ENCODE measurements around the gene ITGAX. TPM values are rescaled to one million over a fixed set of nuclear protein-coding genes. Genes with fewer than 3 reads are reported as not detected.

Gene ITGAX
- total RNA-seq, 1 donor from 2014 or later = not detected

GRCh38 chr16:31325171-31325570 is 29.8 kb upstream of the ITGAX start:
- Mint-ChIP-seq H3K4me3 (ENCODE audit: unreplicated experiment) (no peak overlapping the region), H3K9me3 (ENCODE audit: unreplicated experiment) (peaks cover 8% of the 10 kb centered on the region), H3K27me3 (ENCODE audit: unreplicated experiment) (peaks cover 4% of the 10 kb centered on the region), H3K4me1 (ENCODE audit: unreplicated experiment) (no peaks in the 10 kb centered on the region), H3K36me3 (ENCODE audit: unreplicated experiment) (no peaks in the 10 kb centered on the region), H3K27ac (ENCODE audit: unreplicated experiment) (no peak overlapping the region)
- no peak for DNase-seq (ENCODE audit: extremely low spot score, unreplicated experiment)
- TF ChIP-seq CTCF (IDR thresholded peaks at IDR 0.05) = no peak

- Mint-ChIP-seq H3K4me3 (ENCODE audit: unreplicated experiment) (no peak overlapping the region), H3K9me3 (ENCODE audit: unreplicated experiment) (peaks cover 3% of the 10 kb centered on the region), H3K27ac (ENCODE audit: unreplicated experiment) (no peak overlapping the region), H3K27me3 (ENCODE audit: unreplicated experiment) (peaks cover 19% of the 10 kb centered on the region), H3K36me3 (ENCODE audit: unreplicated experiment) (no peaks in the 10 kb centered on the region), H3K4me1 (ENCODE audit: unreplicated experiment) (peaks cover 3% of the 10 kb centered on the region)
- peak; percentile 64 for DNase-seq (ENCODE audit: extremely low spot score, unreplicated experiment)
- no peak for TF ChIP-seq CTCF (IDR thresholded peaks at IDR 0.05)
Measured at GRCh38 chr16:31327646-31328225, 27.2 kb upstream of the ITGAX start.

GRCh38 chr16:31328322-31329052 is 26.5 kb upstream of the ITGAX start:
- Mint-ChIP-seq H3K9me3 (ENCODE audit: unreplicated experiment) (no peaks in the 10 kb centered on the region), H3K4me1 (ENCODE audit: unreplicated experiment) (peaks cover 3% of the 10 kb centered on the region), H3K27ac (ENCODE audit: unreplicated experiment) (no peak overlapping the region), H3K36me3 (ENCODE audit: unreplicated experiment) (no peaks in the 10 kb centered on the region), H3K27me3 (ENCODE audit: unreplicated experiment) (peaks cover 19% of the 10 kb centered on the region), H3K4me3 (ENCODE audit: unreplicated experiment) (no peak overlapping the region)
- no peak for TF ChIP-seq CTCF (IDR thresholded peaks at IDR 0.05)
- no peak for DNase-seq (ENCODE audit: extremely low spot score, unreplicated experiment)

- no peak overlapping the region for H3K27ac Mint-ChIP-seq (ENCODE audit: unreplicated experiment)
- peaks cover 19% of the 10 kb centered on the region for H3K27me3 Mint-ChIP-seq (ENCODE audit: unreplicated experiment)
- peaks cover 3% of the 10 kb centered on the region for H3K4me1 Mint-ChIP-seq (ENCODE audit: unreplicated experiment)
- H3K4me3 Mint-ChIP-seq (ENCODE audit: unreplicated experiment) = no peak overlapping the region
- no peak for TF ChIP-seq CTCF (IDR thresholded peaks at IDR 0.05)
- no peaks in the 10 kb centered on the region for H3K36me3 Mint-ChIP-seq (ENCODE audit: unreplicated experiment)
- peak; percentile 84 for DNase-seq (ENCODE audit: extremely low spot score, unreplicated experiment)
- H3K9me3 Mint-ChIP-seq (ENCODE audit: unreplicated experiment) = no peaks in the 10 kb centered on the region
Measured at GRCh38 chr16:31329671-31330552, 25.1 kb upstream of the ITGAX start.

GRCh38 chr16:31330553-31330890 is 24.5 kb upstream of the ITGAX start:
- no peak for DNase-seq (ENCODE audit: extremely low spot score, unreplicated experiment)
- Mint-ChIP-seq H3K4me3 (ENCODE audit: unreplicated experiment) (peak overlapping the region; percentile 46), H3K36me3 (ENCODE audit: unreplicated experiment) (no peaks in the 10 kb centered on the region), H3K4me1 (ENCODE audit: unreplicated experiment) (peaks cover 3% of the 10 kb centered on the region), H3K27ac (ENCODE audit: unreplicated experiment) (no peak overlapping the region), H3K9me3 (ENCODE audit: unreplicated experiment) (no peaks in the 10 kb centered on the region), H3K27me3 (ENCODE audit: unreplicated experiment) (peaks cover 19% of the 10 kb centered on the region)
- TF ChIP-seq CTCF (IDR thresholded peaks at IDR 0.05) = no peak
